HepG2 (cell line): ENCODE data around the gene ADAMTS8. TPM values are rescaled to one million over a fixed set of nuclear protein-coding genes. Genes with fewer than 3 reads are reported as not detected.

ENCODE experiments used
- ATAC-seq: fragments of 200-7000 bp; cut with Tn5 transposase; 3 replicates; pipeline ENCODE4 v1.9.1; 2020; ENCODE audit warnings: mild to moderate bottlenecking, moderate library complexity
- BruUV-seq: library from RNA; stranded (reverse); fragments of 400-500 nt; replicated peaks from 2 replicates; lab custom pipeline; 2021; lab: Mats Ljungman, UMichigan
- CTCF ChIA-PET: fragments of 300-600 bp; formaldehyde crosslinking; extraction: SDS; loops from one replicate; lab custom pipeline; 2021; ENCODE audit warnings: low total read pairs, inconsistent platforms, low intra/inter-chr PET ratio; lab: Yijun Ruan, JAX
- POLR2A ChIA-PET: fragments of 350-600 bp; sonication (Branson Sonifier 250); formaldehyde crosslinking; loops from one replicate; lab custom pipeline; 2020; ENCODE audit warnings: antibody characterized with exemption, inconsistent platforms; lab: Yijun Ruan, JAX
- DNase-seq: peaks from one replicate; pipeline ENCODE4 v3.0.0-alpha.2; 2015; ENCODE audit warnings: low spot score
- FAIRE-seq: peaks from 3 replicates; lab custom pipeline; 2011; peaks lifted over from hg19 to GRCh38; lab: Jason Lieb, UNC
- H2AFZ ChIP-seq: one replicate; pipeline ENCODE4 v1.6.1; 2011; ENCODE audit warnings: low read length, inconsistent platforms
- H3K27ac ChIP-seq: fragments of 300-600 bp; 3 replicates; pipeline ENCODE4 v1.8.0; 2011; ENCODE audit warnings: mixed run types, mild to moderate bottlenecking, mixed read lengths, low read length, inconsistent platforms; ENCODE audit not compliant: insufficient read depth; ENCODE audit errors: extremely low read length
- H3K27me3 ChIP-seq, 2 experiments: fragments of 200-600 bp in 1 of 2; 2 replicates in 1 of 2; 3 replicates in 1 of 2; pipeline versions ENCODE4 v1.6.0 to v1.8.0; 2011; ENCODE audit warnings: low read length in 2 of 2, mild to moderate bottlenecking in 2 of 2, moderate library complexity in 2 of 2, inconsistent platforms in 1 of 2; ENCODE audit not compliant: insufficient read depth in 2 of 2, control insufficient read depth in 1 of 2
- H3K36me3 ChIP-seq, 2 experiments: fragments of 200-600 bp in 1 of 2; replicated peaks in 1 of 2; 2 replicates in 1 of 2; 3 replicates in 1 of 2; pipeline versions ENCODE4 v1.5.1 to v1.8.0; 2011; ENCODE audit warnings: low read length in 2 of 2, inconsistent platforms in 1 of 2; ENCODE audit not compliant: insufficient read depth in 2 of 2, control insufficient read depth in 1 of 2
- H3K4me1 ChIP-seq: 2 replicates; pipeline ENCODE4 v1.5.1; 2012; ENCODE audit warnings: low read length, inconsistent platforms; ENCODE audit not compliant: insufficient read depth
- H3K4me2 ChIP-seq: 2 replicates; pipeline ENCODE4 v1.6.0; 2011; ENCODE audit warnings: low read depth, low read length, inconsistent platforms
- H3K4me3 ChIP-seq, 3 experiments: fragments of 200-600 bp in 1 of 3; sonication (generic), shearing (Covaris generic) in 1 of 3; replicated peaks in 1 of 3; 2 replicates each; pipeline ENCODE4 v1.5.1; 2011 to 2016; ENCODE audit warnings: low read length in 3 of 3, inconsistent platforms in 2 of 3, low read depth in 2 of 3, mild to moderate bottlenecking in 2 of 3, control low read depth in 1 of 3, mixed read lengths in 1 of 3; ENCODE audit not compliant: insufficient read depth in 1 of 3
- H3K79me2 ChIP-seq: one replicate; pipeline ENCODE4 v1.6.1; 2011; ENCODE audit warnings: low read length, inconsistent platforms; ENCODE audit not compliant: insufficient read depth
- H3K9ac ChIP-seq: 2 replicates; pipeline ENCODE4 v1.6.0; 2011; ENCODE audit warnings: mild to moderate bottlenecking, low read depth, low read length, inconsistent platforms; ENCODE audit not compliant: insufficient read depth
- H3K9me3 ChIP-seq: 2 replicates; pipeline ENCODE4 v1.5.1; 2012; ENCODE audit warnings: mild to moderate bottlenecking, low read length
- H4K20me1 ChIP-seq: 2 replicates; pipeline ENCODE4 v1.6.0; 2011; ENCODE audit warnings: inconsistent platforms, mild to moderate bottlenecking, low read length, moderate library complexity; ENCODE audit not compliant: insufficient read depth
- ATAD3A ChIP-seq: sonication (generic); formaldehyde crosslinking; IDR thresholded peaks from 2 replicates; pipeline ENCODE4 v1.4.0; 2020; ENCODE audit warnings: missing genetic modification reagents
- FIP1L1 ChIP-seq: fragments of 200-400 bp; formaldehyde crosslinking; IDR thresholded peaks from 2 replicates; pipeline ENCODE4 v1.6.1; 2018; ENCODE audit warnings: low read depth, mild to moderate bottlenecking, low read length, moderate library complexity, borderline replicate concordance; ENCODE audit not compliant: insufficient read depth
- FOSL1 ChIP-seq: sonication (generic); formaldehyde crosslinking; IDR thresholded peaks from 2 replicates; pipeline ENCODE4 v1.9.0; 2021; ENCODE audit warnings: missing genetic modification reagents, borderline replicate concordance
- HDAC1 ChIP-seq: sonication (generic); formaldehyde crosslinking; IDR thresholded peaks from 2 replicates; pipeline ENCODE4 v1.5.1; 2020; ENCODE audit warnings: mild to moderate bottlenecking, missing genetic modification reagents
- KLF6 ChIP-seq: IDR thresholded peaks from 2 replicates; pipeline ENCODE4 v1.8.0; 2016; ENCODE audit warnings: missing biosample characterization, missing genetic modification reagents
- KLF9 ChIP-seq: IDR thresholded peaks from 2 replicates; pipeline ENCODE4 v1.6.1; 2016; ENCODE audit warnings: low read depth
- NCOR1 ChIP-seq: fragments of 200-600 bp; sonication (generic); IDR thresholded peaks from 2 replicates; pipeline ENCODE4 v1.7.0; 2017; ENCODE audit warnings: antibody characterized with exemption, low read length, borderline replicate concordance
- NFRKB ChIP-seq: fragments of 450-650 bp; IDR thresholded peaks from 2 replicates; pipeline ENCODE4 v1.6.1; 2017
- REXO4 ChIP-seq: sonication (generic); formaldehyde crosslinking; IDR thresholded peaks from 2 replicates; pipeline ENCODE4 v1.8.0; 2022; ENCODE audit warnings: missing genetic modification reagents, mild to moderate bottlenecking, borderline replicate concordance
- TCF12 ChIP-seq, 2 experiments: fragments of 450-650 bp in 1 of 2; sonication (generic) in 1 of 2; formaldehyde crosslinking in 1 of 2; IDR thresholded peaks; 2 replicates each; pipeline versions ENCODE4 v1.6.1 to v1.8.0; 2017 to 2022; ENCODE audit warnings: antibody characterized with exemption in 1 of 2, mild to moderate bottlenecking in 1 of 2, missing genetic modification reagents in 1 of 2, moderate library complexity in 1 of 2
- ZNF232 ChIP-seq: sonication (generic); formaldehyde crosslinking; IDR thresholded peaks from 2 replicates; pipeline ENCODE4 v1.4.0; 2020; ENCODE audit warnings: missing genetic modification reagents, borderline replicate concordance
- ZNF510 ChIP-seq: sonication (generic); formaldehyde crosslinking; IDR thresholded peaks from 2 replicates; pipeline ENCODE4 v1.4.0; 2020; ENCODE audit warnings: low read depth, mild to moderate bottlenecking, missing genetic modification reagents
- in situ Hi-C: cut with HindIII; loops from 2 replicates; pipeline ENCODE4 v1.10.0; 2017; ENCODE audit warnings: low pct_unique_long_range_greater_than_20kb; ENCODE audit not compliant: extremely low pct_ligation_motif_present
- intact Hi-C: fragments of 100-400 bp; cut with micrococcal nuclease; formaldehyde crosslinking; loops from one replicate; pipeline ENCODE4 v1.10.0; 2022; ENCODE audit not compliant: unreplicated experiment
- polyA plus RNA-seq, 8 experiments: library from polyadenylated mRNA; depleted of rRNA in 3 of 8; stranded (reverse) in 7 of 8; unstranded in 1 of 8; fragments of >200 nt; fragmentation: Illumina TruSeq in 4 of 8; extraction: Trizol in 4 of 8; gene quantifications; 2 replicates each; pipeline versions ENCODE4 v1.2.1 to v1.2.3, GENCODE V29; 2011 to 2016; ENCODE audit warnings: low read depth in 4 of 8, missing spikeins in 1 of 8, mixed read lengths in 1 of 8; ENCODE audit not compliant: insufficient read depth in 1 of 8
- total RNA-seq, 5 experiments: library from RNA; depleted of rRNA; stranded (reverse); fragments of >200 nt; fragmentation: Illumina TruSeq; extraction: Trizol; gene quantifications; 2 replicates each; pipeline ENCODE4 v1.2.3, GENCODE V29; 2016; ENCODE audit warnings: low read depth in 1 of 5

Gene ADAMTS8
- total and polyA plus RNA-seq, 2 of the 13 experiments (the other 11 are each of a cell fraction or from before 2014, with no cell fraction given) = not detected

- Histone ChIP-seq H3K27me3 (no peaks in the 10 kb centered on the region), H3K9me3 (no peaks in the 10 kb centered on the region), H3K36me3 (no peaks in the 10 kb centered on the region), H2AFZ (no peak overlapping the region), H3K9ac (no peak overlapping the region), H3K4me3 (no peak overlapping the region), H3K4me2 (no peak overlapping the region), H3K27ac (no peak overlapping the region), H3K79me2 (no peaks in the 10 kb centered on the region), H3K4me1 (peaks cover 8% of the 10 kb centered on the region; the same call in 1 of the 2 replicates), H4K20me1 (no peaks in the 10 kb centered on the region)
- BruUV-seq = no TSS peak
- ChIA-PET CTCF (no interaction called here), POLR2A (no interaction called here)
- DNase-seq = no peak
- FAIRE-seq = no peak
- in situ Hi-C loops (no loop called here), intact Hi-C loops (no loop called here)
- no peak for ATAC-seq
- TF ChIP-seq TCF12 (IDR thresholded peaks at IDR 0.05) = no peak
- no peak for TF ChIP-seq TCF12 (CRISPR knock-in tag; IDR thresholded peaks at IDR 0.05)
- no peak for TF ChIP-seq ATAD3A (CRISPR knock-in tag)
- TF ChIP-seq KLF9 (CRISPR knock-in tag) = no peak
- no peak for TF ChIP-seq NFRKB
- TF ChIP-seq KLF6 (CRISPR knock-in tag) = no peak
- no peak for TF ChIP-seq ZNF510 (CRISPR knock-in tag)
- no peak for TF ChIP-seq FOSL1 (CRISPR knock-in tag)
- TF ChIP-seq FIP1L1 = no peak
- no peak for TF ChIP-seq ZNF232 (CRISPR knock-in tag)
- no peak for TF ChIP-seq REXO4 (CRISPR knock-in tag)
- no peak for TF ChIP-seq HDAC1 (CRISPR knock-in tag)
- no peak for TF ChIP-seq NCOR1
- TF ChIP-seq, all 625 proteins: peak for 0
Measured at GRCh38 chr11:130359419-130359818, 69.0 kb downstream of the ADAMTS8 start.
